GM12892 (cell line): Measurements from ENCODE around the gene HIVEP3.

Experiments
- DNase-seq: peaks from one replicate; pipeline ENCODE4 v3.0.0; 2011; ENCODE audit not compliant: insufficient read length
- FAIRE-seq: peaks from 2 replicates; lab custom pipeline; 2011; peaks lifted over from hg19 to GRCh38; lab: Jason Lieb, UNC
- POLR2A ChIP-seq: IDR thresholded peaks from 2 replicates; pipeline ENCODE4 v1.6.1; 2011; ENCODE audit warnings: low read depth, low read length, control low read depth
- POLR2AphosphoS5 ChIP-seq: IDR thresholded peaks from 2 replicates; pipeline ENCODE4 v1.6.1; 2011; ENCODE audit warnings: low read depth, low read length, control low read depth
- TAF1 ChIP-seq: IDR thresholded peaks from 2 replicates; pipeline ENCODE4 v1.6.1; 2011; ENCODE audit warnings: low read depth, mild to moderate bottlenecking, control low read depth, low read length, borderline replicate concordance

HIVEP3 gene

GRCh38 chr1:41901551-41901950, 17.2 kb downstream of the HIVEP3 start:
- DNase-seq (no peak), FAIRE-seq (no peak)
- TF ChIP-seq POLR2A = no peak
- TF ChIP-seq POLR2AphosphoS5 = no peak
- no peak for TF ChIP-seq TAF1

- DNase-seq (no peak), FAIRE-seq (no peak)
- TF ChIP-seq TAF1 = no peak
- no peak for TF ChIP-seq POLR2AphosphoS5
- TF ChIP-seq POLR2A = no peak
Observed at GRCh38 chr1:41900603-41901444, 17.9 kb downstream of the HIVEP3 start.

GRCh38 chr1:41898191-41898713, 20.5 kb downstream of the HIVEP3 start:
- no peak for TF ChIP-seq POLR2A
- no peak for TF ChIP-seq TAF1
- TF ChIP-seq POLR2AphosphoS5 = no peak
- DNase-seq (no peak), FAIRE-seq (no peak)

- FAIRE-seq (no peak), DNase-seq (no peak)
- TF ChIP-seq POLR2AphosphoS5 (no peak), TAF1 (no peak), POLR2A (no peak)
Observed at GRCh38 chr1:41895552-41895951, 23.2 kb downstream of the HIVEP3 start.

GRCh38 chr1:41894808-41895483, 23.8 kb downstream of the HIVEP3 start:
- no peak for FAIRE-seq

GRCh38 chr1:41894101-41894807, 24.5 kb downstream of the HIVEP3 start:
- no peak for DNase-seq
- TF ChIP-seq TAF1 (no peak), POLR2A (no peak), POLR2AphosphoS5 (no peak)
- FAIRE-seq = no peak

More at GRCh38 chr1:41894808-41895483, 23.8 kb downstream of the HIVEP3 start:
- DNase-seq = no peak
- TF ChIP-seq POLR2A = no peak

GRCh38 chr1:41892301-41892781, 26.4 kb downstream of the HIVEP3 start:
- DNase-seq (no peak), FAIRE-seq (no peak)

GRCh38 chr1:41891199-41891896, 27.4 kb downstream of the HIVEP3 start:
- peak; percentile 90 for FAIRE-seq
- peak; percentile 58 for DNase-seq
- TF ChIP-seq POLR2A (peak; percentile 39), TAF1 (no peak), POLR2AphosphoS5 (no peak)

More at GRCh38 chr1:41892301-41892781, 26.4 kb downstream of the HIVEP3 start:
- TF ChIP-seq POLR2A (no peak), TAF1 (no peak), POLR2AphosphoS5 (no peak)

- no peak for FAIRE-seq
- DNase-seq = no peak
- TF ChIP-seq POLR2AphosphoS5 = no peak
- TF ChIP-seq TAF1 = no peak
- no peak for TF ChIP-seq POLR2A
Observed at GRCh38 chr1:41890825-41891198, 27.9 kb downstream of the HIVEP3 start.

- FAIRE-seq = no peak
- no peak for TF ChIP-seq POLR2AphosphoS5
- no peak for TF ChIP-seq POLR2A
- no peak for TF ChIP-seq TAF1
- no peak for DNase-seq
Observed at GRCh38 chr1:41889506-41890414, 29.0 kb downstream of the HIVEP3 start.
